Measurements from ENCODE around the gene HRCT1. TPM values are rescaled to one million over a fixed set of nuclear protein-coding genes. Genes with fewer than 3 reads are reported as not detected.

Gene HRCT1
- total and polyA plus RNA-seq, 2 donors (not counting 3 experiments of a cell fraction or from before 2014, with no cell fraction given) = 1.2 to 7.0 TPM

- Histone ChIP-seq H3K27ac (ENCODE audit: insufficient read depth, low read depth, low read length) (no peak overlapping the region), H2AFZ (ENCODE audit: low read depth, low read length) (no peak overlapping the region), H3K4me1 (ENCODE audit: control insufficient read depth, extremely low read depth, insufficient read depth, low read length) (no peaks in the 10 kb centered on the region), H3K9me3 (replicated peaks; ENCODE audit: control insufficient read depth, insufficient read depth, low read length) (no peaks in the 10 kb centered on the region), H3K4me2 (ENCODE audit: insufficient read depth, low read length) (no peak overlapping the region), H3K27me3 (ENCODE audit: control insufficient read depth in 2 of 2, insufficient read depth in 2 of 2, low read length in 2 of 2) (no peaks in the 10 kb centered on the region), H3K36me3 (ENCODE audit: control insufficient read depth in 2 of 2, extremely low read depth in 1 of 2, insufficient read depth in 2 of 2, low read length in 2 of 2) (no peaks in the 10 kb centered on the region), H3K9ac (replicated peaks; ENCODE audit: extremely low read depth, insufficient read depth, low read length) (no peak overlapping the region), H3K9me1 (replicated peaks; ENCODE audit: control insufficient read depth, extremely low read depth, insufficient read depth, low read length) (no peaks in the 10 kb centered on the region), H4K20me1 (replicated peaks; ENCODE audit: control insufficient read depth, extremely low read depth, insufficient read depth, low read length) (no peaks in the 10 kb centered on the region), H3K4me3 (replicated peaks in 1 of 3; ENCODE audit: insufficient read depth in 1 of 3, low read depth in 1 of 3, low read length in 3 of 3) (no peak overlapping the region), H3K79me2 (ENCODE audit: control insufficient read depth, insufficient read depth, low read length) (no peaks in the 10 kb centered on the region)
- TF ChIP-seq, protein P1, sequence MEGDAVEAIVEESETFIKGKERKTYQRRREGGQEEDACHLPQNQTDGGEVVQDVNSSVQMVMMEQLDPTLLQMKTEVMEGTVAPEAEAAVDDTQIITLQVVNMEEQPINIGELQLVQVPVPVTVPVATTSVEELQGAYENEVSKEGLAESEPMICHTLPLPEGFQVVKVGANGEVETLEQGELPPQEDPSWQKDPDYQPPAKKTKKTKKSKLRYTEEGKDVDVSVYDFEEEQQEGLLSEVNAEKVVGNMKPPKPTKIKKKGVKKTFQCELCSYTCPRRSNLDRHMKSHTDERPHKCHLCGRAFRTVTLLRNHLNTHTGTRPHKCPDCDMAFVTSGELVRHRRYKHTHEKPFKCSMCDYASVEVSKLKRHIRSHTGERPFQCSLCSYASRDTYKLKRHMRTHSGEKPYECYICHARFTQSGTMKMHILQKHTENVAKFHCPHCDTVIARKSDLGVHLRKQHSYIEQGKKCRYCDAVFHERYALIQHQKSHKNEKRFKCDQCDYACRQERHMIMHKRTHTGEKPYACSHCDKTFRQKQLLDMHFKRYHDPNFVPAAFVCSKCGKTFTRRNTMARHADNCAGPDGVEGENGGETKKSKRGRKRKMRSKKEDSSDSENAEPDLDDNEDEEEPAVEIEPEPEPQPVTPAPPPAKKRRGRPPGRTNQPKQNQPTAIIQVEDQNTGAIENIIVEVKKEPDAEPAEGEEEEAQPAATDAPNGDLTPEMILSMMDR (IDR thresholded peaks at IDR 0.05; ENCODE audit: extremely low read depth in 1 of 2, insufficient read depth in 1 of 2, low read depth in 1 of 2, low read length in 2 of 2) = no peak
- no peak for TF ChIP-seq MAX (IDR thresholded peaks at IDR 0.05; ENCODE audit: insufficient read depth, insufficient read length)
- TF ChIP-seq EZH2 (IDR thresholded peaks at IDR 0.05; ENCODE audit: borderline replicate concordance, low read depth, low read length, severe bottlenecking) = no peak
- TF ChIP-seq POLR2AphosphoS5 (IDR thresholded peaks at IDR 0.05; ENCODE audit: insufficient read depth, low read depth, low read length) = no peak
- TF ChIP-seq POLR2A (IDR thresholded peaks at IDR 0.05; ENCODE audit: low read depth, low read length) = no peak
- TF ChIP-seq GATA2 (IDR thresholded peaks at IDR 0.05; ENCODE audit: insufficient read depth, insufficient read length, low read depth, low read length) = no peak
- no peak for TF ChIP-seq MYC (IDR thresholded peaks at IDR 0.05; ENCODE audit: low read depth, low read length)
- TF ChIP-seq JUN (IDR thresholded peaks at IDR 0.05; ENCODE audit: borderline replicate concordance, insufficient read depth, insufficient read length, low read depth) = no peak
- no peak for TF ChIP-seq FOS (IDR thresholded peaks at IDR 0.05; ENCODE audit: borderline replicate concordance, insufficient read depth, low read length)
- dilution Hi-C loops (cut with MboI; ENCODE audit: extremely low pct_ligation_motif_present, low sequenced_read_pairs) = no loop called here
- FAIRE-seq = no peak
- POLR2A ChIA-PET = no interaction called here
- intact Hi-C loops (cut with micrococcal nuclease) = no loop called here
- DNase-seq (ENCODE audit: low read depth, low spot score) = no peak
- BruUV-seq (replicated peaks) = no TSS peak
- CTCF ChIA-PET = interaction anchor here (1.3 to 1.6 kb wide), 2 partner anchors 14 to 16 kb away, joined by 3 to 4 read pairs; no protein-coding TSS in a partner anchor
These were observed 32.7 kb downstream of the HRCT1 start for GRCh38 chr9:35938474-35939356.
